Measurements from ENCODE around the gene LASP1NB.
"Not testable (repeated sequence)": the region's sequence is repeated elsewhere in the genome, so short reads cannot be mapped to it uniquely, and the experiment has no call there.

LASP1NB gene

GRCh38 chr17:38970128-38970527, 44.7 kb downstream of the LASP1NB start:
- no peaks in the 10 kb centered on the region for H3K36me3 ChIP-seq (replicated peaks)
- no peak for TF ChIP-seq CTCF (IDR thresholded peaks at IDR 0.05; ENCODE audit: low read depth, low read length, missing control alignments)
- no peak for DNase-seq
- no peak overlapping the region for H3K4me3 ChIP-seq (ENCODE audit: low read depth, low read length)
- no peaks in the 10 kb centered on the region for H3K27me3 ChIP-seq (replicated peaks)
- in situ Hi-C loops (cut with HindIII; ENCODE audit: low pct_ligation_motif_present, low sequenced_read_pairs): no loop called here
- H3K27ac ChIP-seq: no peak overlapping the region

- TF ChIP-seq CTCF (IDR thresholded peaks at IDR 0.05; ENCODE audit: low read depth, low read length, missing control alignments): no peak
- DNase-seq: no peak
- no peaks in the 10 kb centered on the region for H3K27me3 ChIP-seq (replicated peaks)
- in situ Hi-C loops (cut with HindIII; ENCODE audit: low pct_ligation_motif_present, low sequenced_read_pairs): no loop called here
- no peak overlapping the region for H3K4me3 ChIP-seq (ENCODE audit: low read depth, low read length)
- H3K27ac ChIP-seq: no peak overlapping the region
- no peaks in the 10 kb centered on the region for H3K36me3 ChIP-seq (replicated peaks)
These were observed 45.4 kb downstream of the LASP1NB start for GRCh38 chr17:38970804-38971203.

GRCh38 chr17:38976187-38976551, 50.8 kb downstream of the LASP1NB start:
- DNase-seq; H3K4me3 ChIP-seq (ENCODE audit: low read depth, low read length); H3K27me3 ChIP-seq (replicated peaks); H3K27ac ChIP-seq; in situ Hi-C loops (cut with HindIII; ENCODE audit: low pct_ligation_motif_present, low sequenced_read_pairs); H3K36me3 ChIP-seq (replicated peaks): not testable (repeated sequence)

- H3K36me3 ChIP-seq (replicated peaks): no peaks in the 10 kb centered on the region
These were observed 52.8 kb downstream of the LASP1NB start for GRCh38 chr17:38978180-38978579.

More at GRCh38 chr17:38978180-38978579, 52.8 kb downstream of the LASP1NB start:
- in situ Hi-C loops (cut with HindIII; ENCODE audit: low pct_ligation_motif_present, low sequenced_read_pairs): no loop called here
- Histone ChIP-seq H3K27me3 (replicated peaks) (no peaks in the 10 kb centered on the region), H3K27ac (no peak overlapping the region), H3K4me3 (ENCODE audit: low read depth, low read length) (no peak overlapping the region)
- TF ChIP-seq CTCF (IDR thresholded peaks at IDR 0.05; ENCODE audit: low read depth, low read length, missing control alignments): no peak
- no peak for DNase-seq
